Suprapubic skin (tissue), 3 donors: ENCODE results near the gene ARHGEF39.

Experiments used
- CTCF ChIP-seq, 2 donors: fragments of 200-600 bp in 1 of 2; fragments of 450-650 bp in 1 of 2; sonication (generic) in 1 of 2; IDR thresholded peaks; one replicate each; pipeline ENCODE4 v1.5.1; 2016 to 2019; ENCODE audit warnings: antibody characterized with exemption in 2 of 2, mild to moderate bottlenecking in 1 of 2, moderate library complexity in 1 of 2
- POLR2AphosphoS5 ChIP-seq, 3 donors: sonication (generic); formaldehyde crosslinking; IDR thresholded peaks; one replicate each; pipeline ENCODE4 v1.6.1; 2017; ENCODE audit warnings: antibody characterized with exemption in 3 of 3

DNA sequence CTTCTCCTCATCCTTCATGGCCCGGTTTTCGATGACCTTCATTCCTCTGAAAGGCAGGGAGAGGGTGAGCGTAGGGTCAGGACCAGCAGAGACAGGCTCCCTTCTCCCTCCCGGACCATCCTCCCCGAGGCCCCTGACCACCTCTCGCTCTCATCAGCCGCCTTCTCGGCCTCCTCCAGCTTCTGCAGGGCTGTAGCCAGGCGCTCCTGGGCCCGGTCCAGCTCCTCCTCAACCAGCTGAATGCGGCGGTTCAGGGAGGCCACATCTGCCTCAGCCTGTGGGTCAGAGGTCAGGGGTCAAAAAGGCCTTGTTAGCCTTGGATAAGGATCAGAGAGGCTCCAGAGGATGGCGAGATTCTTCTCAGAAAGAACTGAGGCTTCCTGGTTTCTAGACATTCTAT, 20.5 kb upstream of the ARHGEF39 start:
- TF ChIP-seq CTCF (IDR thresholded peaks at IDR 0.05), result no peak
- no peak for TF ChIP-seq POLR2AphosphoS5 (IDR thresholded peaks at IDR 0.05)
